SIG-M5 treated with dmso at 0.1 percent for 504 hours (cell line): ENCODE results near the gene SUPT20HL2.
"Not testable (repeated sequence)": the region's sequence is repeated elsewhere in the genome, so short reads cannot be mapped to it uniquely, and the experiment has no call there.

ENCODE experiments used
- DNase-seq: peaks from one replicate; lab custom pipeline; 2025; ENCODE audit not compliant: unreplicated experiment; lab: John Stamatoyannopoulos, UW

Gene SUPT20HL2

GRCh38 chrX:24310916-24311315 lies 3.0 kb downstream of the SUPT20HL2 start:
- DNase-seq: not testable (repeated sequence)

DNA sequence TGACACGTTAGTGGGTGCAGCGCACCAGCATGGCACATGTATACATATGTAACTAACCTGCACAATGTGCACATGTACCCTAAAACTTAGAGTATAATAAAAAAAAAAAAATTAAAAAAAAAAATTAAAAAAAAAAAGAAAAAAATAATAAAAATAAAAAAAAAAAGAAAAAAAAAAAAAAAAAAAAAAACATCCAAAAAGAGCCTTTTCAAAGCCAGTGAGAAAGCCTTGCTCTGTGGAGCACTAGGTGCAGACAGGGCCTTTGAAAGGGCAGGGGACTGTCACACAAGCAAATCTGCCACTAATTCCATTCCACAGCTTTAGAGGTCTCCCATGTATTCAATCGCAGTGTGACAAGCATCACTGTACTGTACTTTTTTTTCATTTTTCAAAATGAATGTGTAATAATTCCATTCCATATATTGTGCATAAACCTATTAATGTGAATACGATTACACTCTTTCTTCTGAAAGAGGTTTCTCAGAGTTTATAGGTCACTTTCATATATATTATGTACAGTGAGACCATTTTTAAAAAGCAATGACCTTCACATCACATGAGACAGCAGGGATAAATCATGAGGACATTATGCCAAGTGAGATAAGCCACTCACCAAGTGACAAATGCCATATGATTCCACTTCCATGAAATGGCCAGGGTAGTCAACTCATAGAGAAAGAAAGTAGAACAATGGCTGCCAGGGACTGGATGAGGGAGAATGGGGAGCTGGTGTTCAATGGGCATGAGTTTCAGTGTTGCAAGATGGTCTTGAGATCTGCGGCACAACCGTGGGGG lies 4.1 kb downstream of the SUPT20HL2 start:
- DNase-seq: not testable (repeated sequence)

GRCh38 chrX:24308803-24309202 lies 5.1 kb downstream of the SUPT20HL2 start:
- not testable (repeated sequence) for DNase-seq

DNA sequence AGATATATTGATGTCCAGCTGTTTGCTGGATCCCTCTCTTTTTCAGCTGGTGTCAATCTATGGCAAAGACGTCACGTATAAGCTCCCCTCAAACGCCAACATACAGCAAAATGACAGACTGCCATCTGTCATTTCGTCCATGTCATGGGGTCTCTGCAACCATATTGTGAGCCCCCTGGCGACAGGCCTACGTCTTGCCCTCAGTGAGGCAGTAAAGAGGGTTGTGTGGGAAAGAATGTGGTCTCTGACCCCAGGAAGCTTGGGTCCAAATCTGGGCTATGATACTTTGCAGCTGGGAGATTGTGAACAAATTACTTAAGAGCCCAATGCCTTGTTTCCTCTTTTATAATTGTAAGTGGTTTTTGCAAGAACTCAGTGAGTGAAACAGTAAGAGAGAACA lies 7.4 kb downstream of the SUPT20HL2 start:
- DNase-seq: peak; percentile 23

DNA sequence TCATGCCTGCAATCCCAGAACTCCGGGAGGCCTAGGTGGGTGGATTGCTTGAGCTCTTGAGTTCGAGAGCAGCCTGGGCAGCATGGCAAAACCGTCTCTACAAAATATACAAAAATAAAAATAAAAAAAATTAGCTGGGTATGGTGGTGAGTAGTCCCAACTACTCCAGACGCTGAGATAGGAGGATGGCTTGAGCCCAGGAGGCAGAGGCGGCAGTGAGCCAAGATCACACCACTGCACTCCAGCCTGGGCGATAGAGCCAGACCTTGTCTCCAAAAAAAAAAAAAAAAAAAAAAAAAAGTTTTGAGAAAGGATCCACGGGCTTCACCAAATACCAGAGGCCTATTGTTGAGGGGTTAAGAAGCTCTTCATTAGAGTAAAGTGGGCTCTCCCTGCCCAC lies 8.0 kb downstream of the SUPT20HL2 start:
- no peak for DNase-seq

DNA sequence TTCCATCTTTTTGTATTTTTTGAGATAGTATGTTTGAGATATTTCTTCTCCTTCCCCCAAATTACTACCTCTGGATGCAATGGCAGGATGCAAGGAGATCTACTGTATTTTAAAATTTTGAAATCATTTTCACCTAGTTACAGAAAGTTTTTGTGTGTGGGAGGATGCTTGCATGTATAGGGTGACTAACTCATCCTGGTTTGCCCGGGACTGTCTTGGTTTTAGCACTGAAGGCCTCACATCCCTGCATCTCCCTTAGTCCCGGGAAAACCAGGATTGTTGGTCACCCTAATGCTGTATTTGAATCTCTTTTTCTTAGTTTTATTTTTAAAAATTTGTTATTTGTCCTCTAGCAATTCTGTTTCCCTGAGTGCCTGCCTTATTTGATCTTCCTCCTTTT lies 12.1 kb downstream of the SUPT20HL2 start:
- no peak for DNase-seq

GRCh38 chrX:24301060-24301459 lies 12.8 kb downstream of the SUPT20HL2 start:
- no peak for DNase-seq

DNA sequence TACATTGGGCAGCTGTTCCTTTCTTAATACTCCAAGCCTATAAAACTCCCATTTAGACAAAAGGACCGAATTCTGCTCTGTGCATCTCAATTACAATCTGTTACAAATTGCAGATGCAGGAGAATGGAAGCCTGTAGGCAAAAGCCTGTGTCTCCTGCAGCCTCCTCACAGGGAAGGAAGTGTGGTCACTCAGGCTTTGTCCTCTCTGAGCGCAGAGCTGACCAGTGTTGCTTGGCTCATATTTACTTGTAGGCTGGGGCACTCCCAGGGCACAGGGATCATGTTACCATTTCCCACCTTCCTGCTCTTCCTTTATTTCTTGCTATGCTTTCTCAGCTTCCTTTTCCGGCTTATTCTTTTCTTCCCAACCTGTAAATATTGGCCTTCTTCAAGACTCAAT lies 15.7 kb downstream of the SUPT20HL2 start:
- DNase-seq: no peak

- DNase-seq: no peak
Observed at GRCh38 chrX:24294619-24295018, 19.2 kb downstream of the SUPT20HL2 start.

DNA sequence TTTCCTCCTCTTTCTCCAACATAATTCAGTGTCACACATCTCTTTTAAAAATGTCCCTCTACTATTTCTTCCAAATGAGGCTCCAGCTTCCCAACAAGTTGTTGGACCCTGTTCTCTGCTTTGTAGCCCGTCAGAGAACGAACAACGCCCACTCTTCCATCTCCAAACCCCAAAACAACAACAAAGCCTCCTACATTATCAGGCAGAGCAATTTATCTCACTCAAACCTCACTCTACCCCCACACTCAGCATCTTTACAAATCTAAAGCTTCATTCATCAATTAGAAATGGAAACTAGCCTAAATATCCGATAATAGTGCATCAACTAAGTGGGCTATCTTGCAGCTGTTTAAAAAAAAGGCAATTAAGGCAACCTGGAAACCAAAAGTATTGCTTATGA lies 20.5 kb downstream of the SUPT20HL2 start:
- DNase-seq: no peak

DNA sequence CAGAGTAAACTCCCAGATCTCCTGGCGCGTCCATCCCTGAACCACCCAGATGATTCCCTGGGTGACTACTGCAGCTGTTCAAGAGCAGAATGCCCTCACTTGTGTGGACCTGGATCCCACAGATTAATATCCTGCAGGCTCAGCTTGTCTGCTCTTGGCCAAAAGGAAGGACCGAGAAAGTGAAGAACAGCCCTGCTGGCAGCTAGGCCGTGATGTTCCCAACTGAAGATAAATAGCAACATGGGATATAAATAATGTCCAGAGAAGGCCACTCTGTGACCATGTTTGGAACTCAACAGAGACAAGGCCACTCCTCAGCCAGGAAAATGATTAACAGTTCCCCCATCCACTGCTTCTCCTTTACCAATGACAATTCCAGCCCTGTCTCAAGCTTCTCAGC lies 21.5 kb downstream of the SUPT20HL2 start:
- no peak for DNase-seq

DNA sequence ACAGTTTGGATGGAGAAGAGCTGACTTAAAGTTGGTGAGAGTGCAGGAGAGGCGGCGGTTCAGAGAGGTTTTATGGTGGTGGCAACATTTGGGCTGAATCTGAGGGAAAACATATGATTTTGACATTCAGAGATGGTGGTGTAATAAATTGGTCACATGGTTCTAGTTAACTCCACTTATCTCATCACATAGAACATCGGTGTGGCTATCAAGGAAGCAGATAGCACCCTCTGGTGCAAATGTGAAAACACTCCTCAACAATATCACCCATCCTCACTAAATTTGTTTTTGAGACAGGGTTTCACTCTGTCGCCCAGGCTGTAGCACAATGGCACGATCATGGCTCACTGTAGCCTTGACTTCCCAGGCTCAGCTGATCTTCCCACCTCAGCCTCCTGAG lies 28.8 kb downstream of the SUPT20HL2 start:
- no peak for DNase-seq

DNA sequence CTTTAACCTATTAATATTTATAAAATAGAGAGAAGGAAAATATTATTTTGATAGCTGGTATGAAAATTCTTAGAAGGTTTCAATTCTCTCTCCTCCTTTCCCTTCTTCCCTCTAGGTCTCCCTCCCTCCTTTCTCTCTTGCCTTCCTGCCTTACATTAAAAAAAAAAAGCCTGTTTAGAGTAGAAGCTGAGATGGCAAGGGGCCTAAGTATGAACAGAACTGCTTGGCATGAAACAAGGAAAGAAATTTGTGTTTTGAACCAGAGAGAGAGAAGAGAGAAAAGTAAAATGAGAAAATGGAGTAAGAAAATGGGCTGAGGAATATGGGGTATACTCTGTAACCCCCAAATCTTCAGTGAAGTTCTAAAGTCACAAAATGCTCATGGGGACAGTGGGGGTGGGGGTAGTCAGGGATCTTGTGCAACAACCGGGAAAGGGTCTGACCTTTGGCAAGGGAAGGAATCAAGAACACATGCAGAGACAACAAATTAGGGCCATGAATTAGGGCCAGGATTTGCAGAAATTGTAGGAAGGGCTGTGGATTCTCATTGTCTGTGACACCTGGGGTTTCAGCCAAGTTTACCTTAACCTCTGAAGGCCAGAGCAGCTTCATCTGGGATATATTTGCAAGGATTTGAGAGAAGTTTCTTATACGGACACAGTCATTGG lies 30.6 kb downstream of the SUPT20HL2 start:
- no peak for DNase-seq

GRCh38 chrX:24282381-24283126 lies 31.3 kb downstream of the SUPT20HL2 start:
- DNase-seq: no peak

DNA sequence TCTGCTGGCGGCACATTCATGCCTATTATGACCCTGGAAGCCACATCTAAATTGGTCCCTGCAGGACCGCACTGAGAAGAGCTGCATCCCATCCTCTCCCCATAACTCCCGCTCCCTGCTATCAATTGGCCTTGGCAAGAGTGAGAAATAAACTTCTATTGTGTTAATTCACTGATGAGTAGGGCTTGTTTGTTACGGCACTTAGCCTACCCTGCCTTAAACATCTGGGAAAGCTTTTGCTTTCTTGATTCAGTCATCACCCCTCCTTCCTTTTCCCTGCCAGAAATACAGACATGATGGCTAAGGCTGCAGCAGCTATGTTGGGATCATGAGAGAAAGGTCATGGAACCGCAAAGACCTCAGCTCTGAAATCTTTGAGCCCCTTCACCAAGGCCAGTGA lies 36.5 kb downstream of the SUPT20HL2 start:
- no peak for DNase-seq

- no peak for DNase-seq
Observed at GRCh38 chrX:24276015-24276414, 37.9 kb downstream of the SUPT20HL2 start.

- DNase-seq: no peak
Observed at GRCh38 chrX:24271262-24271661, 42.6 kb downstream of the SUPT20HL2 start.

GRCh38 chrX:24268786-24269185 lies 45.1 kb downstream of the SUPT20HL2 start:
- no peak for DNase-seq

- DNase-seq: no peak
Observed at GRCh38 chrX:24266996-24267395, 46.9 kb downstream of the SUPT20HL2 start.

GRCh38 chrX:24264383-24264782 lies 49.5 kb downstream of the SUPT20HL2 start:
- no peak for DNase-seq

DNA sequence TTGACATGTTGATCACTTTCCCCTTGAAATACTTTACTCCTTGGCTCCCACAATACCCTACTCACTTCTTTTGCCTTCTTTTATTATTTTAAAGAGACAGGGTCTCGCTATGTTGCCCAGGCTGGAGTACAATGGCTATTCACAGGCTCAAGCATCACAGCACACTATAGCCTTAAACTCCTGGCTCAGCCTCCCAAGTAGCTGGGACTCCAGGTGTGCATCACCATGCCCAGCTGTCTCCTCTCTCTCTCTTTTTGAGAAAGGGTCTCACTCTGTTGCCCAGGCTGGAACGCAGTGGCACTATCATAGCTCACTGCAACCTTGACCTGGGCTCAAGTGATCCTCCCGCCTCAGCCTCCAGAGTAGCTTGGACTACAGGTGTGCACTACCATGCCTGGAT lies 51.6 kb downstream of the SUPT20HL2 start:
- DNase-seq: no peak
